K562 (cell line): ENCODE data around the gene SPHK1. TPM values are rescaled to one million over a fixed set of nuclear protein-coding genes. Genes with fewer than 3 reads are reported as not detected.

Experiments
- BRCA1 ChIP-seq, 2 experiments: fragments of 450-650 bp in 1 of 2; sonication (generic) in 1 of 2; formaldehyde crosslinking in 1 of 2; IDR thresholded peaks; 2 replicates each; pipeline versions ENCODE4 v1.5.0 to v1.6.1; 2017 to 2020; ENCODE audit warnings: mild to moderate bottlenecking in 1 of 2, missing genetic modification reagents in 1 of 2
- HES1 ChIP-seq: fragments of 450-650 bp; IDR thresholded peaks from 2 replicates; pipeline ENCODE4 v1.6.1; 2016; ENCODE audit warnings: low read depth, mild to moderate bottlenecking, moderate library complexity
- KAT8 ChIP-seq: fragments of 450-650 bp; IDR thresholded peaks from 2 replicates; pipeline ENCODE4 v1.6.1; 2016; ENCODE audit warnings: low read depth, mild to moderate bottlenecking
- KDM5B ChIP-seq: fragments of 200-600 bp; sonication (generic); IDR thresholded peaks from 2 replicates; pipeline ENCODE4 v1.6.1; 2012; ENCODE audit warnings: low read depth, mild to moderate bottlenecking, moderate library complexity, low read length, control low read depth, inconsistent platforms; ENCODE audit not compliant: insufficient replicate concordance
- NFATC3 ChIP-seq: fragments of 450-650 bp; IDR thresholded peaks from 2 replicates; pipeline ENCODE4 v1.6.1; 2017; ENCODE audit warnings: mild to moderate bottlenecking
- NKRF ChIP-seq: fragments of 450-650 bp; IDR thresholded peaks from 2 replicates; pipeline ENCODE4 v1.6.1; 2016; ENCODE audit warnings: borderline replicate concordance
- PRPF4 ChIP-seq: fragments of 200-400 bp; formaldehyde crosslinking; IDR thresholded peaks from one replicate; pipeline ENCODE4 v1.6.1; 2017; ENCODE audit warnings: low read length, low read depth, mild to moderate bottlenecking; ENCODE audit not compliant: insufficient read depth, poor library complexity, severe bottlenecking
- TARDBP ChIP-seq: fragments of 450-650 bp; IDR thresholded peaks from 2 replicates; pipeline ENCODE4 v1.6.1; 2016
- ZBTB11 ChIP-seq, 3 experiments: fragments of 200-800 bp in 1 of 3; fragments of 250-450 bp in 1 of 3; fragments of 450-650 bp in 1 of 3; sonication (Bioruptor Pico) in 1 of 3; sonication (Bioruptor generic) in 1 of 3; formaldehyde crosslinking in 1 of 3; IDR thresholded peaks; 2 replicates each; pipeline versions ENCODE4 v1.6.1 to v1.8.0; 2016 to 2022; ENCODE audit warnings: mild to moderate bottlenecking in 2 of 3, missing genetic modification characterization in 2 of 3, missing compliant biosample characterization in 1 of 3, moderate library complexity in 1 of 3
- ZBTB17 ChIP-seq: fragments of 450-650 bp; formaldehyde crosslinking; IDR thresholded peaks from 2 replicates; pipeline ENCODE4 v1.4.0; 2020; ENCODE audit warnings: mild to moderate bottlenecking
- ZHX1 ChIP-seq: fragments of 150-350 bp; conservative IDR thresholded peaks from 2 replicates; pipeline ENCODE4 v1.6.1; 2014; ENCODE audit warnings: low read length
- ZNF197 ChIP-seq: fragments of 200-800 bp; sonication (Bioruptor generic); IDR thresholded peaks from 2 replicates; pipeline ENCODE4 v1.6.1; 2016; ENCODE audit warnings: low read depth, missing genetic modification characterization, missing compliant biosample characterization
- ZNF384 ChIP-seq: IDR thresholded peaks from 2 replicates; pipeline ENCODE4 v1.6.1; 2012; ENCODE audit warnings: low read depth, low read length, improper control_type of control experiment
- ZNF644 ChIP-seq: fragments of 200-800 bp; sonication (Bioruptor generic); IDR thresholded peaks from 2 replicates; pipeline ENCODE4 v1.6.1; 2016; ENCODE audit warnings: low read depth, missing genetic modification characterization, missing compliant biosample characterization
- polyA plus RNA-seq, 8 experiments: library from polyadenylated mRNA; depleted of rRNA in 4 of 8; stranded (reverse) in 5 of 8; unstranded in 3 of 8; fragments of >200 nt; fragmentation: Nextera tagmentation in 2 of 8; fragmentation: Illumina TruSeq in 1 of 8; extraction: Ambion mirVana in 2 of 8; extraction: Trizol in 1 of 8; gene quantifications; 2 replicates each; pipeline versions ENCODE4 v1.2.1 to v1.2.3, GENCODE V29; 2011 to 2014; ENCODE audit warnings: inconsistent platforms in 1 of 8, missing spikeins in 1 of 8
- total RNA-seq, 7 experiments: library from RNA; depleted of rRNA in 6 of 7; stranded (reverse); fragments of >200 nt in 6 of 7; fragmentation: Illumina TruSeq in 2 of 7; extraction: Trizol in 2 of 7; gene quantifications; 2 replicates each; pipeline versions ENCODE4 v1.2.1 to v1.2.3, GENCODE V29; 2011 to 2021; ENCODE audit warnings: low replicate concordance in 1 of 7
- TF ChIP-seq, protein P1 (sequence below): fragments of 450-650 bp; formaldehyde crosslinking; IDR thresholded peaks from 2 replicates; pipeline ENCODE4 v1.4.0; 2020; ENCODE audit warnings: mild to moderate bottlenecking, moderate library complexity

Gene SPHK1
- total and polyA plus RNA-seq, 9 of the 15 experiments (the other 6 are each of a cell fraction or from before 2014, with no cell fraction given): 0.21 to 60.3 (median 14.5) TPM

DNA sequence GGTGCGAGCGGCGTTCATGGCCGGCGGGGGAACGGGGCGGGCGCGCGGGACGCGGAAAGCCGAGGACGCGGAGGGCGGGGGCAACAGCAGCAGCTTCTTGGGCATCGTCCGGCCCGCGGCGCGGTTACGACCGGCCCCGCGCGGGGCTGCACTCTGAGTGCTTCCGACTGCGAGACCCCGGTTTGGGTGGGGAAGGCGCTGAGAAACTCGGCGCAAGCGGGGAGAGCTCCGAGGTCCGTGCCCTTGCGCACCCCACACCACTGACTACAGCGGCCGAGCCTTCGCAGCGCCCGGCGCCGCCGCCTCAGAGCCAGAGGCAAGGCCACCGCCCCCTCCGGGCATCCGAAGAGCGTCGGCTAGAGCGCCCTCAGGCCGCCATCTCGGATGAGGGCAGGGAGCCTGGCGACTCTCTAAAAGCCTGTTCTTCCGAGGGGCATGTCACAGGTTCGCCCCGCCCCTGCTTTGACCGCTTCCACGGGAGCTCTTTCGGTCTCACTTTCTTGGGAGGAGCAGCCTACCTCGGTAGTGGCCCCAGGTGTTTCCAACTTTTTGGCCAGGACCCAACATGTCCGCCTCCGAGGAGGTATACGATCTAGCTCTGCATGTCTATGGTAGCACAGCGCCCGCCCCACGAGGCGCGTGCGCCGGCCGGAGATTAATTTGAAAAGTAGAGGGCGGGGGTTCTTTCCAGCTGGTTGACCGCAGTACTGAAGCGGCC is 30.7 kb upstream of the SPHK1 start, which contains the start of gene PRPSAP1 (continued):
- TF ChIP-seq HES1 (peak; percentile 89; the same call in 1 of the 2 replicates), NKRF (0 out of 2 replicates have a peak, but pooled peaks have one; percentile 20), ZNF197 (peak; percentile 97), ZBTB17 (CRISPR knock-in tag) (peak; percentile 81), PRPF4 (no peak), ZBTB11 (CRISPR knock-in tag; IDR thresholded peaks at IDR 0.05) (peak in 1 of 3 experiments; percentile 65; a peak in 1 of 6 replicates), NFATC3 (no peak), BRCA1 (IDR thresholded peaks at IDR 0.05) (no peak), BRCA1 (CRISPR knock-in tag; IDR thresholded peaks at IDR 0.05) (no peak), ZNF384 (no peak), TARDBP (0 out of 2 replicates have a peak, but pooled peaks have one; percentile 54), KAT8 (peak; percentile 77; the same call in 1 of the 2 replicates), ZNF644 (tag) (peak; percentile 93), KDM5B (peak; percentile 90), ZHX1 (no peak)
- TF ChIP-seq, protein P1, sequence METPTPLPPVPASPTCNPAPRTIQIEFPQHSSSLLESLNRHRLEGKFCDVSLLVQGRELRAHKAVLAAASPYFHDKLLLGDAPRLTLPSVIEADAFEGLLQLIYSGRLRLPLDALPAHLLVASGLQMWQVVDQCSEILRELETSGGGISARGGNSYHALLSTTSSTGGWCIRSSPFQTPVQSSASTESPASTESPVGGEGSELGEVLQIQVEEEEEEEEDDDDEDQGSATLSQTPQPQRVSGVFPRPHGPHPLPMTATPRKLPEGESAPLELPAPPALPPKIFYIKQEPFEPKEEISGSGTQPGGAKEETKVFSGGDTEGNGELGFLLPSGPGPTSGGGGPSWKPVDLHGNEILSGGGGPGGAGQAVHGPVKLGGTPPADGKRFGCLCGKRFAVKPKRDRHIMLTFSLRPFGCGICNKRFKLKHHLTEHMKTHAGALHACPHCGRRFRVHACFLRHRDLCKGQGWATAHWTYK (CRISPR knock-in tag): peak; percentile 90
